Measurements from ENCODE around the gene KIAA0232.

DNA sequence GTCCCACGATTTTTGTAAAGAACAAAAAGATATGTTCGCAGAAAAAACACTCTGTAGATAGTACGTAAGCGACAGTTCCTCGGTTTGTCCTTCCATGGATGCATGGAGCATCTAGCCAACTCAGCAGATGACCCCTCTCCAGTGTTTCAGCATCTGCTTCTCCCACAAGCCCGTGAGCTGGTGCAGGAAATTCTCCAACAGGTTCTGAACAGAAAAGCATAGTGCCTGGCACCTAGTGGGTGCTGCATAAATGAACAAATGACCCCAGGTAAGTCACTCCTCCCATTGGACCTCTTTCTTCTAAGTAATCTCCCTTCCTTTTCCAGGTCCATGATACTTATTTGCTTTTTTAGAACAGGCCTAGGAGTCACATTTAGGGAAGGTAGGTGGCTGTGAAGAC, 966 bp upstream of the KIAA0232 start:
- TF ChIP-seq POLR2A (IDR thresholded peaks at IDR 0.05; ENCODE audit: low read depth, low read length) (no peak), JUND (IDR thresholded peaks at IDR 0.05; ENCODE audit: low read depth, low read length) (no peak), CREM (IDR thresholded peaks at IDR 0.05; ENCODE audit: low read depth) (no peak), YY1 (IDR thresholded peaks at IDR 0.05; ENCODE audit: low read depth, low read length) (no peak), WRNIP1 (IDR thresholded peaks at IDR 0.05; ENCODE audit: borderline replicate concordance, low read depth, low read length) (no peak)
- TF ChIP-seq, protein P1, sequence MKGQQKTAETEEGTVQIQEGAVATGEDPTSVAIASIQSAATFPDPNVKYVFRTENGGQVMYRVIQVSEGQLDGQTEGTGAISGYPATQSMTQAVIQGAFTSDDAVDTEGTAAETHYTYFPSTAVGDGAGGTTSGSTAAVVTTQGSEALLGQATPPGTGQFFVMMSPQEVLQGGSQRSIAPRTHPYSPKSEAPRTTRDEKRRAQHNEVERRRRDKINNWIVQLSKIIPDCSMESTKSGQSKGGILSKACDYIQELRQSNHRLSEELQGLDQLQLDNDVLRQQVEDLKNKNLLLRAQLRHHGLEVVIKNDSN (IDR thresholded peaks at IDR 0.05; ENCODE audit: borderline replicate concordance, extremely low read length, insufficient read depth, low read depth, low read length): no peak

All from GM12878 (cell line).